Nucleus accumbens (tissue), 56 donors: ENCODE results near the gene HCK.

ENCODE experiments used
- DNase-seq, 56 donors: peaks; one replicate each; lab custom pipeline; 2025; lab: John Stamatoyannopoulos, UW

HCK gene

DNA sequence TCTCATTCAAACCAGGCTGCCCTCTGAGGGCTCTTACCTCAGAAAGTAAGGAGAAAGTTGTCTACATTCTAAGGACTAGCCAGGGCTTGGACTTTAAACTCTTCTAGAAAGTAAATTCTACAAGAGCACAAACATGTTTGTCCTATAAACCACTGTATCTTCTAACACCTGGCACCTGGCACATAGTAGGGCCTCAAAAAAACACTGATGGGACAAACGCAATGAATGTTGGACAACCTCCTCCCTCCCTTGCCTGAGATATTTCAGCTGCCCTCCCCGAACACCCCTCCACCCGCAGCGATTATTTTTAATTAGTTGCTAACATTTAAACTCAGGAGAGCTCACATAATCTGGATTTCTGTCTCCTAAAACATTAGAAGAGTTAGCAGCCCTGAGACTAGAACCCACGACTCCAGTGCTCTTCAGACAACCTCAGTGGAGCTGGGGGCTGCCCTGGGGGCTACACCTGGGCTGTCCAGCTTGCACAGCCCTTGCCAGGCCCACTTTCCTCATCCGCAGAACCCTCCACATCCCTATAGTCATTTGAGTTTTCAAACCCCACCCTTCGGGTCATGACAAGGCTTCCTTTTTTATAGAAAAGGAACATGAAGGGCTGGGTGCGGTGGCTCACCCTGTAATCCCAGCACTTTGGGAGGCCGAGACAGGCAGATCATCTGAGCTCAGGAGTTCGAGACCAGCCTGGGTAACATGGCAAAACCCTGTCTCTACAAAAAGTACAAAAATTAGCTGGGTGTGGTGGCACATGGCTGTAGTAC is 4.9 kb downstream of the HCK start:
- DNase-seq, result no peak

GRCh38 chr20:32057656-32058184 is 5.7 kb downstream of the HCK start:
- DNase-seq, result no peak

- no peak for DNase-seq
Observed at GRCh38 chr20:32059189-32059588, 7.1 kb downstream of the HCK start.

DNA sequence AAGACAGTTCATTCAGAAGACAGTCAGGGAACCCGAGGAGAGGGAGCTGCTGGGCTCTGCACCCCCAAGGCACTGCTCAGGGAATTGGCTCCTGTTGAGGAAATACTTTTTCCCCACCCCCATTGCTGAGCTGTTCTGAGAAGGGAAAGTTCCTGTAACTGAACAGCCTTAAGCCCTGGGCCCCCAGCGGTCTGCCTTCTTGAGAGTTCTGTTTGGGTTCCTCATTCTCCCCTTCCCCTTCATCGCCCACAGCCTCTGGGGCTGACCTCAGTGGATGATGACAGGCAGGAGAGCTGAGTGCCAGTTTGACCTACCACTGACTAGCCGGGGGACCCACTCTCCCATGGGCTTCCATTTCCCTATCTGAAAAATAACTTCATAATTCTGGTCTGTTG is 10.7 kb downstream of the HCK start:
- peak in 19 of 56 donors; percentile 5 to 61 (median 23) for DNase-seq

- DNase-seq, result peak in 1 of 56 donors; percentile 34
Observed at GRCh38 chr20:32063695-32064094, 11.7 kb downstream of the HCK start.

DNA sequence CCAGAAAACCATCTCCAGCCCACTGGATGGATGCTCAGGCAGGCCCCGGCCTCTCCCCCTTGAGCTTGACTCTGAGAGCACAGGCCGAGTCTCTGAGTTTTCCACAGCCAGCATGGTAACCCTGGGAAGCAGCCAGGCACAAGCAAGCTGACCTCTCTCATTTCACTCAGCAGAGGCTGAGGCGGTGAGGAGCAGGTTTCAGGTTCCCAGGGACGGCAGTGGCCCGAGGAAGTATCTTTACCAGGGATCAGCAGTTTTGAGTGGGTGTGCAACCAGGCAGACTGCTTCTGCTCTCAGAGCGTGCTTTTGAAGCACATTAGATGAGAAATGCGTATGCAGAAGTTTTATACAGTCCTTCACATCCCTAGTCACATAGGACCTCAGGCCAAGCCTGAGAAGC is 12.6 kb downstream of the HCK start:
- DNase-seq, result no peak

DNA sequence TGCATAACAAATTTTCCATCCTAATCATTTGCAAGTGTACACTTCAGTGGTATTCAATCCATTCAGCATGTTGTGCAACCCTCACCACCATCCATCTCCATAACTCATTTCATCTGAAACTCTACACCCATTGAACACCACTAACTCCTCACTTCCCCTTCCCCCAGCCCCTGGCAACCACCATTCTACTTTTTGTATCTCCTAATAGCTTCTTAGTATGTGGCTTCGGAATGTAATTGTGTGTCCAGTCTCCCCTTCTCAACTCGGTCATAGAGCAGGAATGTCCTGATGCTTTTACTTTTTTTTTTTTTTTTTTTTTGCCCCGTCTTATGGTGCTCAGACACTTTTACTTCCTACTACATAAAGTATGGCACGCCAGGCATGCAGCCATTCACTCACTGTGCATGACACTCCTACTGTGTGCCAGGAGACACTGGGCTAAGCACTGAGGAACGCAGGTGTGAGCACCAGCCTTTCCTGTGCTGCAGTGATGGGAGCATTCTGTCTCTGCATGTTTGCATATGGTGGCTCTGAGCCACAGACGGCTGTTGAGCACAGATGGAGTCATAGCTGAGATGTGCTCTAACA is 15.3 kb downstream of the HCK start:
- DNase-seq, result no peak

- no peak for DNase-seq
Observed at GRCh38 chr20:32068174-32068573, 16.1 kb downstream of the HCK start.

DNA sequence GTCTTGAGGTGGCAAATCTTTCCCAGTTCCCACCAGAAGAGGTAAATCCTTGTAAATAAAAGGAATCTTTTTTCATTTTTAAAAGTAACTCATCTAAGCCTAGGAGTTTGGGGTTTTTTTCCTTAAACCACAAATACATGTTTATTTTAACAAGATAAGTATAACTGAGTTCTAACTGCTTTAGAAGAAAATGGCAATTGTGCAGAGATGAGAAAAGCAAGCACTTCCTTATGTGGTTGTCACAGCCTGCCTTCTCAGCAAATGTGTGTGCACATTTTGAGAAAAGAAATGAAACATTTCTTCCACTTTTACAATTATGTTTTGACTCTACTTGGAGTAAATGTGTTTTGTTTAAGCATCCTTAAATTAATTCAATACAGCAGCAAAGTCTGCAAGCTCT is 17.7 kb downstream of the HCK start:
- no peak for DNase-seq

GRCh38 chr20:32070282-32070681 is 18.2 kb downstream of the HCK start:
- no peak for DNase-seq

DNA sequence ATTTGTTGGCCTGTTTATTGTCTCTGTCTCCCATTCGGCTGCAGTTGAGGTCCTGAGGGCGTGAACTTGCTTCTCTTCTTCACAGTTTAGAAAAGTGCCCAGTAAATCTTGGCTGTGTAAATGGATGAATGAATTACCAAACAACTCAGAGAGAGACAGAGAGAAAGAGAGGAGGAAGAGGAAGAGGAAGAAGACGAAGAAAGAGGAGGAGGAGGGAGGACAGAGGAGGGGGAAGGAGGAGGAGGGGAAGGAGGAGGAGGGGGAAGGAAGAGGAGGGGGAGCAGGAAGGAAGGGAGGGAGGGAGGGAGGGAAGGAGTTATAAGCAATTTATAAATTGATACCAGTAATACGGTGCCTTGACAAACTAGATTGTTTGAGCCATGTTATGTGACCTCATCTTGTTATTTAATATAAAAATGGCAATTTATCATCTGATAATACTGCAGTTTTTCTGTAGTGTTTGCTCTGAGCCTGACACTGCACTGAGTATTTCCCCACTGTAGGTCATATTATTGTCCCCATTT is 18.7 kb downstream of the HCK start:
- no peak for DNase-seq

- no peak for DNase-seq
Observed at GRCh38 chr20:32071395-32072167, 19.5 kb downstream of the HCK start.

GRCh38 chr20:32072168-32072750 is 20.2 kb downstream of the HCK start:
- no peak for DNase-seq

DNA sequence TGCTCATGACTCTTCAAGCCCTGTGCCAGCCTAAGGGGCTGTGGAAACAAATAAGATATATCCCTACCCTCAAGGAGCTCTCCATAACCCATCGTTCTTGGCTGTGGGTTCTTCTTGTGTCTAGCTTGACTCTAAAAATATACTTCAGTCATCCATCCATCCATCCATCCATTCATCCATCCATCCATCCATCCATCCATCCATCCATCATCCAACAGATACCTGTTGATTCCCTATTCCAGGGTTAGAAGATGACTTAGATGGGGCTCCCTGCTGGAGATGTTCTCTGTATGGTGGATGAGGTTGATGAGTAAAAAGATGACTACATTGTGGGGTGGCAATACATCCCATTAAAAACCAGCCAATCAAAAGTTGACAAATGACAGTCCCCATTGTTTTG is 23.5 kb downstream of the HCK start:
- no peak for DNase-seq

GRCh38 chr20:32077190-32077589 is 25.1 kb downstream of the HCK start:
- DNase-seq, result peak in 1 of 56 donors; percentile 0

- DNase-seq, result no peak
Observed at GRCh38 chr20:32078322-32078721, 26.3 kb downstream of the HCK start.

DNA sequence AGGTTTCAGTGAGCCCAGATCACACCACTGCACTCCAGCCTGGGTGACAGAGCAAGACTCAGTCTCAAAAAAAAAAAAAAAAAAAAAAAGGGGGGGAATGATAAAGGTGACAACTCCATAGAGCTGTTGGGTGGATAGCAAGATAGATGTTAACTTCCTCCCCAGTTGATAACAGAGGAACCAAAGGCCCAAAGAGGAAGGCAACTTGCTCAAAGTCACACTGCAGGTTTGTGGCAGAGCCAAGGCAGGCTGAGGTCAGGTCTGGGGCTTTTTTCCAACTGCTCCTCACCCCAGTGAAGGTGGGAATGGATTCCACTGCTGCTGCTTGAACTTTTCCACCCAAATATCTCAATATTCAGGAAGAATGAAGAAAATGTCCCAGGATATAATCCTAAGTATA is 26.7 kb downstream of the HCK start:
- peak in 1 of 56 donors; percentile 4 for DNase-seq

- no peak for DNase-seq
Observed at GRCh38 chr20:32079655-32080109, 27.6 kb downstream of the HCK start.

DNA sequence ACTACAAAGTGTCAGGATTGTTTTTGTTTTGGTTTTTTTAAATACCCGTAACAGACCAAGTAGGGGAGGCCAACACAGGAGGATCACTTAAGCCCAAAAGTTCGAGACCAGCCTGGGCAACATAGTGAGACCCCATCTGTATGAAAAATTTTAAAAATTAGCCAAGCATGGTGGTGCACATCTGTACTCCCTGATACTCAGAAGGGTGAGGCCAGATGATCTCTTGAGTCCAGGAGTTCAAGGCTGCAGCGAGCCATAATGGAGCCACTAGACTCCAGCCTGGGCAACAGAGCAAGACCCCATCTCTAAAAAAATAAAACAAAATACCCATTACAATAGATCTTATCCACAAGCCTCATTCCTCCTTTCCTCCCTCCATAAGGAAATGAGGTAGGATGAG is 28.7 kb downstream of the HCK start:
- no peak for DNase-seq

DNA sequence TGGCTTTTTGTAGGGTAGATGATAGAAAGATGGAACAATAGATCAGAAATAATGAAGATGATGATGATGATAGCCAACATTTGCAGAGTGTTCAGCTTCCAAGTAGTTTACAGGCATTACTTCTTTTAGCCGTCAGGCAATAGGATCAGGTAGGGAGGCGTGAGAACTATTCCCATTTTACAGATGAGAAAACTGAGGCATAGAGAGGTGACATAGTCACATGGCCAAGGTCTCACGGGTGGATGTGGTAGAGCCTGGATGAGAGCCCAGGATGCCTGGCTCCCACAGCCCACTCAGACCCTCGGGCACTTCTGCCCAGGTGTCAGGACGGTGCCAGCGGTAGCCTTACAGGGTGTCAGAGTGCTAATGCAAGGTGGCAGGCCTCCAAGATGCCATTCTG is 31.4 kb downstream of the HCK start:
- no peak for DNase-seq

DNA sequence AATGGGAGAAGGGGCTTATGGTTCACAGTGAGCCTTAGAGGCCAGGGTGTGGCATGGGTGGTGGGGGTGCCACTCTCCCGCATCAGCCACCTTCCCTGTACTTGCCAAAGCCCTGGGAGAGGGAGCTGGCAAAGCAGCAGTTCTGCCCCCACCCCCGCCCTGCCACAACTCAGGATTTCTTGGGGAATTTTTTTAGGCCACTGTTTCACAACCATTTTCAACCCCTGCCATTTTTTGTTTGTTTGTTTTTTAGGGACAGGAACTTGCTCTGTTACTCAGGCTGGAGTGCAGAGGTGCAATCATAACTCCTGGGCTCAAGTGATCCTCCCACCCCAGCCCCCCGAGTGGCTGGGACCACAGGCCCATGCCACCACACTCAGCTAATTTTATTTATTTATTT is 35.0 kb downstream of the HCK start:
- no peak for DNase-seq
